H9 (cell line): ENCODE data around the gene MTHFS. TPM values are rescaled to one million over a fixed set of nuclear protein-coding genes. Genes with fewer than 3 reads are reported as not detected.

Experiments
- DNase-seq: peaks from one replicate; pipeline ENCODE4 v3.0.0-alpha.2; 2017
- H2AFZ ChIP-seq: one replicate; pipeline ENCODE4 v1.6.1; 2013; ENCODE audit warnings: mild to moderate bottlenecking, low read length, control low read depth, moderate library complexity
- H2AK5ac ChIP-seq: 2 replicates; pipeline ENCODE4 v1.6.1; 2013; ENCODE audit warnings: low read length, control low read depth, mixed read lengths; ENCODE audit not compliant: insufficient read length
- H2BK120ac ChIP-seq: one replicate; pipeline ENCODE4 v1.6.1; 2013; ENCODE audit warnings: low read depth, mild to moderate bottlenecking, low read length, control low read depth, inconsistent platforms; ENCODE audit not compliant: poor library complexity, severe bottlenecking
- H2BK12ac ChIP-seq: 2 replicates; pipeline ENCODE4 v1.6.1; 2013; ENCODE audit warnings: low read length, control low read depth, mixed read lengths, low read depth; ENCODE audit not compliant: insufficient read length
- H2BK15ac ChIP-seq: 2 replicates; pipeline ENCODE4 v1.6.1; 2013; ENCODE audit warnings: low read depth, low read length, control low read depth
- H2BK20ac ChIP-seq: one replicate; pipeline ENCODE4 v1.6.1; 2013; ENCODE audit warnings: low read depth, mild to moderate bottlenecking, low read length, control low read depth, inconsistent platforms; ENCODE audit not compliant: poor library complexity, severe bottlenecking
- H2BK5ac ChIP-seq: 2 replicates; pipeline ENCODE4 v1.6.1; 2013; ENCODE audit warnings: low read length, control low read depth, mixed read lengths; ENCODE audit not compliant: insufficient read length
- H3K14ac ChIP-seq: 2 replicates; pipeline ENCODE4 v1.6.1; 2013; ENCODE audit warnings: low read length, control low read depth; ENCODE audit not compliant: insufficient read depth
- H3K18ac ChIP-seq: 2 replicates; pipeline ENCODE4 v1.6.1; 2013; ENCODE audit warnings: low read depth, mild to moderate bottlenecking, mixed read lengths, low read length, control low read depth; ENCODE audit not compliant: insufficient read length
- H3K23ac ChIP-seq: 2 replicates; pipeline ENCODE4 v1.6.1; 2013; ENCODE audit warnings: low read length, control low read depth, mixed read lengths, low read depth; ENCODE audit not compliant: insufficient read length
- H3K23me2 ChIP-seq: 2 replicates; pipeline ENCODE4 v1.6.1; 2013; ENCODE audit warnings: low read depth, mild to moderate bottlenecking, mixed read lengths, low read length, control low read depth; ENCODE audit not compliant: insufficient read length, poor library complexity, severe bottlenecking
- H3K27ac ChIP-seq: 2 replicates; pipeline ENCODE4 v1.5.1; 2013; ENCODE audit warnings: low read length, control low read depth, mixed read lengths, low read depth; ENCODE audit not compliant: insufficient read length
- H3K27me3 ChIP-seq: 2 replicates; pipeline ENCODE4 v1.6.1; 2013; ENCODE audit warnings: low read length, control low read depth, inconsistent platforms; ENCODE audit not compliant: insufficient read depth
- H3K4ac ChIP-seq: 2 replicates; pipeline ENCODE4 v1.6.1; 2013; ENCODE audit warnings: low read depth, mild to moderate bottlenecking, control low read depth, inconsistent platforms, low read length, moderate library complexity
- H3K4me1 ChIP-seq: 2 replicates; pipeline ENCODE4 v1.6.1; 2013; ENCODE audit warnings: low read length, control low read depth, inconsistent platforms; ENCODE audit not compliant: insufficient read depth
- H3K4me2 ChIP-seq: 2 replicates; pipeline ENCODE4 v1.6.1; 2013; ENCODE audit warnings: low read length, control low read depth, mixed read lengths; ENCODE audit not compliant: insufficient read length, insufficient read depth
- H3K56ac ChIP-seq: 2 replicates; pipeline ENCODE4 v1.6.1; 2013; ENCODE audit warnings: low read depth, mild to moderate bottlenecking, mixed read lengths, low read length, control low read depth; ENCODE audit not compliant: insufficient read length
- H3K79me1 ChIP-seq: 2 replicates; pipeline ENCODE4 v1.6.1; 2013; ENCODE audit warnings: low read depth, mild to moderate bottlenecking, moderate library complexity, low read length, control low read depth, inconsistent platforms; ENCODE audit not compliant: insufficient read depth, poor library complexity, severe bottlenecking
- H3K79me2 ChIP-seq: 2 replicates; pipeline ENCODE4 v1.6.1; 2013; ENCODE audit warnings: low read length, control low read depth, inconsistent platforms; ENCODE audit not compliant: insufficient read depth
- H3K9ac ChIP-seq: 2 replicates; pipeline ENCODE4 v1.6.1; 2013; ENCODE audit warnings: low read length, control low read depth, mixed read lengths; ENCODE audit not compliant: insufficient read length; ENCODE audit errors: extremely low read depth
- H3K9me3 ChIP-seq: one replicate; pipeline ENCODE4 v1.6.1; 2013; ENCODE audit warnings: low read depth, low read length, inconsistent platforms; ENCODE audit not compliant: control insufficient read depth
- H3T11ph ChIP-seq: one replicate; pipeline ENCODE4 v1.6.1; 2013; ENCODE audit warnings: mild to moderate bottlenecking, low read length, control low read depth, inconsistent platforms
- H4K20me1 ChIP-seq: one replicate; pipeline ENCODE4 v1.6.1; 2013; ENCODE audit not compliant: control insufficient read depth, insufficient read length, insufficient read depth
- H4K5ac ChIP-seq: 2 replicates; pipeline ENCODE4 v1.6.1; 2013; ENCODE audit warnings: low read depth, mild to moderate bottlenecking, mixed read lengths, low read length, control low read depth; ENCODE audit not compliant: insufficient read length
- H4K8ac ChIP-seq: replicated peaks from 2 replicates; pipeline ENCODE4 v1.6.1; 2013; ENCODE audit warnings: low read length, control low read depth, mixed read lengths, low read depth; ENCODE audit not compliant: insufficient read length
- H4K91ac ChIP-seq: 2 replicates; pipeline ENCODE4 v1.6.1; 2013; ENCODE audit warnings: low read depth, mild to moderate bottlenecking, moderate library complexity, mixed read lengths, low read length, control low read depth; ENCODE audit not compliant: insufficient read length
- H3K27ac Mint-ChIP-seq, 3 experiments: 2 replicates in 2 of 3; 3 replicates in 1 of 3; pipeline ENCODE4 v1.8.0; 2020 to 2021; ENCODE audit warnings: mixed read lengths in 3 of 3, mild to moderate bottlenecking in 1 of 3, moderate library complexity in 1 of 3
- H3K27me3 Mint-ChIP-seq: 2 replicates; pipeline ENCODE4 v1.8.0; 2021; ENCODE audit warnings: low read depth, mild to moderate bottlenecking, moderate library complexity, mixed read lengths
- H3K36me3 Mint-ChIP-seq, 3 experiments: 2 replicates in 2 of 3; 3 replicates in 1 of 3; pipeline ENCODE4 v1.8.0; 2020 to 2021; ENCODE audit warnings: low read depth in 3 of 3, mixed read lengths in 3 of 3; ENCODE audit not compliant: insufficient read depth in 1 of 3
- H3K4me1 Mint-ChIP-seq, 2 experiments: 2 replicates each; pipeline ENCODE4 v1.8.0; 2020; ENCODE audit warnings: mixed read lengths in 2 of 2
- H3K4me3 Mint-ChIP-seq, 2 experiments: 2 replicates in 1 of 2; 3 replicates in 1 of 2; pipeline ENCODE4 v1.8.0; 2020 to 2021; ENCODE audit warnings: mild to moderate bottlenecking in 2 of 2, mixed read lengths in 2 of 2, moderate library complexity in 1 of 2
- H3K9me3 Mint-ChIP-seq, 2 experiments: 2 replicates in 1 of 2; 3 replicates in 1 of 2; pipeline ENCODE4 v1.8.0; 2020; ENCODE audit warnings: mild to moderate bottlenecking in 2 of 2, mixed read lengths in 2 of 2, moderate library complexity in 1 of 2
- CTCF ChIP-seq: fragments of 200-600 bp; sonication (generic); conservative IDR thresholded peaks from 3 replicates; pipeline ENCODE4 v1.8.0; 2021; ENCODE audit warnings: antibody characterized with exemption, mild to moderate bottlenecking
- WGBS: extraction: QIAGEN DNeasy Blood & Tissue Kit; methylation state at CpG from one replicate; pipeline ENCODE4 v1.1.7; 2013; ENCODE audit warnings: missing lambda C conversion rate, low lambda C conversion rate, mixed read lengths; ENCODE audit not compliant: insufficient read length; ENCODE audit errors: extremely low coverage; 5-methylcytosine and 5-hydroxymethylcytosine counted together
- total RNA-seq: library from RNA; stranded (reverse); gene quantifications from 2 replicates; pipeline ENCODE4 v1.2.1, GENCODE V29; 2021

The MTHFS gene
- total RNA-seq, 1 experiment from 2014 or later: 36.9 TPM

- Histone ChIP-seq H4K91ac (no peak overlapping the region), H2BK20ac (no peak overlapping the region), H3K4ac (no peak overlapping the region), H3K14ac (no peak overlapping the region), H3K9ac (no peak overlapping the region), H2BK15ac (no peak overlapping the region), H3K4me2 (no peak overlapping the region), H3K9me3 (no peaks in the 10 kb centered on the region), H3K18ac (no peak overlapping the region), H2BK120ac (no peak overlapping the region), H4K5ac (no peak overlapping the region), H2AFZ (no peak overlapping the region), H3K23me2 (no peaks in the 10 kb centered on the region), H3K27ac (no peak overlapping the region), H2BK5ac (no peak overlapping the region), H4K20me1 (no peaks in the 10 kb centered on the region), H3K27me3 (no peaks in the 10 kb centered on the region), H2BK12ac (no peak overlapping the region), H3K23ac (no peak overlapping the region), H3T11ph (no peak overlapping the region), H2AK5ac (no peak overlapping the region), H3K79me1 (no peaks in the 10 kb centered on the region), H3K4me1 (no peaks in the 10 kb centered on the region), H3K56ac (no peak overlapping the region), H4K8ac (no peak overlapping the region), H3K79me2 (no peaks in the 10 kb centered on the region)
- Mint-ChIP-seq H3K27ac (no peak overlapping the region), H3K36me3 (peaks cover 33 to 77% (median 75%) of the 10 kb centered on the region in 3 experiments), H3K4me3 (no peak overlapping the region), H3K9me3 (peaks cover 11 to 13% of the 10 kb centered on the region in 2 experiments), H3K4me1 (no peaks in the 10 kb centered on the region), H3K27me3 (no peaks in the 10 kb centered on the region)
- no peak for TF ChIP-seq CTCF
- no peak for DNase-seq
- WGBS: no CpG with 5 or more reads among the region's 2 CpGs
Measured at GRCh38 chr15:79884204-79884596, 12.6 kb downstream of the MTHFS start.
